H1 (cell line): ENCODE measurements around the gene CACNA1C. TPM values are rescaled to one million over a fixed set of nuclear protein-coding genes. Genes with fewer than 3 reads are reported as not detected.

Source experiments
- CTCF ChIA-PET: fragments of 300-600 bp; sonication (Branson Sonifier 250); formaldehyde crosslinking; loops from one replicate; lab custom pipeline; 2021; ENCODE audit not compliant: partially characterized antibody; lab: Charles Lee
- POLR2A ChIA-PET: fragments of 300-600 bp; sonication (Branson Sonifier 250); formaldehyde crosslinking; loops from one replicate; lab custom pipeline; 2021; ENCODE audit warnings: inconsistent platforms; ENCODE audit not compliant: partially characterized antibody; lab: Charles Lee
- DNase-seq, 2 experiments: peaks; one replicate each; pipeline versions ENCODE4 v3.0.0 to v3.0.0-alpha.2; 2010 to 2022; ENCODE audit warnings: low spot score in 2 of 2, low read depth in 1 of 2, mixed read lengths in 1 of 2
- FAIRE-seq: peaks from 2 replicates; lab custom pipeline; 2011; peaks lifted over from hg19 to GRCh38; lab: Jason Lieb, UNC
- H2AFZ ChIP-seq: 2 replicates; pipeline ENCODE4 v1.8.1; 2012; ENCODE audit warnings: low read length, inconsistent platforms
- H2AK5ac ChIP-seq: 2 replicates; pipeline ENCODE4 v1.6.1; 2013; ENCODE audit warnings: low read depth, low read length
- H2BK120ac ChIP-seq: replicated peaks from 2 replicates; pipeline ENCODE3; 2013; ENCODE audit warnings: low read depth, low read length, inconsistent platforms
- H2BK12ac ChIP-seq: 2 replicates; pipeline ENCODE4 v1.6.1; 2013; ENCODE audit warnings: low read depth, low read length
- H2BK15ac ChIP-seq: 2 replicates; pipeline ENCODE4 v1.6.1; 2013; ENCODE audit warnings: low read length
- H2BK20ac ChIP-seq: 2 replicates; pipeline ENCODE4 v1.6.1; 2013; ENCODE audit warnings: low read length
- H2BK5ac ChIP-seq: 2 replicates; pipeline ENCODE4 v1.6.1; 2013; ENCODE audit warnings: low read depth, low read length
- H3K14ac ChIP-seq: 2 replicates; pipeline ENCODE4 v1.6.1; 2013; ENCODE audit warnings: inconsistent platforms; ENCODE audit not compliant: insufficient read length
- H3K18ac ChIP-seq: 2 replicates; pipeline ENCODE4 v1.6.1; 2013; ENCODE audit warnings: low read length; ENCODE audit errors: extremely low read depth
- H3K23ac ChIP-seq: 2 replicates; pipeline ENCODE4 v1.6.1; 2013; ENCODE audit warnings: inconsistent platforms; ENCODE audit not compliant: insufficient read length
- H3K23me2 ChIP-seq: 2 replicates; pipeline ENCODE4 v1.6.1; 2013; ENCODE audit warnings: low read depth, low read length
- H3K27ac ChIP-seq: 2 replicates; pipeline ENCODE4 v1.6.1; 2011; ENCODE audit warnings: low read depth, low read length, inconsistent platforms
- H3K27me3 ChIP-seq, 4 experiments: replicated peaks in 1 of 4; 1 replicate in 1 of 4; 2 replicates in 3 of 4; pipeline versions ENCODE4 v1.6.1 to v1.8.1; 2011 to 2013; ENCODE audit warnings: low read length in 3 of 4, mild to moderate bottlenecking in 3 of 4, inconsistent platforms in 2 of 4, mixed read lengths in 2 of 4, moderate library complexity in 1 of 4; ENCODE audit not compliant: control insufficient read depth in 3 of 4, insufficient read depth in 3 of 4; ENCODE audit errors: extremely low read depth in 1 of 4
- H3K36me3 ChIP-seq, 4 experiments: 2 replicates each; pipeline versions ENCODE4 v1.6.1 to v1.8.1; 2011 to 2013; ENCODE audit warnings: mild to moderate bottlenecking in 4 of 4, low read length in 3 of 4, moderate library complexity in 2 of 4, control low read depth in 1 of 4, inconsistent platforms in 1 of 4; ENCODE audit not compliant: insufficient read depth in 4 of 4, control insufficient read depth in 2 of 4
- H3K4ac ChIP-seq: replicated peaks from 2 replicates; pipeline ENCODE3; 2013; ENCODE audit warnings: low read length, low read depth, mixed read lengths, inconsistent platforms; ENCODE audit not compliant: insufficient read length
- H3K4me1 ChIP-seq, 4 experiments: replicated peaks in 1 of 4; 1 replicate in 1 of 4; 2 replicates in 3 of 4; pipeline versions ENCODE4 v1.6.1 to v1.8.1; 2011 to 2013; ENCODE audit warnings: low read length in 3 of 4, inconsistent platforms in 2 of 4, mixed read lengths in 1 of 4; ENCODE audit not compliant: insufficient read depth in 4 of 4, control insufficient read depth in 3 of 4
- H3K4me2 ChIP-seq, 2 experiments: 2 replicates each; pipeline versions ENCODE4 v1.6.1 to v1.8.1; 2011 to 2013; ENCODE audit warnings: low read depth in 2 of 2, low read length in 2 of 2, control low read depth in 1 of 2, inconsistent platforms in 1 of 2, mild to moderate bottlenecking in 1 of 2; ENCODE audit not compliant: insufficient read depth in 1 of 2
- H3K4me3 ChIP-seq, 4 experiments: fragments of 200-600, 300-600 bp in 1 of 4; sonication (generic), shearing (Covaris generic), sonication (Bioruptor Twin) in 1 of 4; 2 replicates each; pipeline versions ENCODE4 v1.5.1 to v1.8.1; 2011 to 2016; ENCODE audit warnings: low read length in 4 of 4, low read depth in 3 of 4, control low read depth in 2 of 4, inconsistent platforms in 2 of 4, mild to moderate bottlenecking in 2 of 4, mixed read lengths in 1 of 4, moderate library complexity in 1 of 4; ENCODE audit not compliant: insufficient read depth in 2 of 4; ENCODE audit errors: extremely low read depth in 1 of 4
- H3K56ac ChIP-seq: replicated peaks from 2 replicates; pipeline ENCODE3; 2013; ENCODE audit warnings: low read depth, mild to moderate bottlenecking, mixed read lengths, low read length, inconsistent platforms; ENCODE audit not compliant: insufficient read length
- H3K79me1 ChIP-seq: 2 replicates; pipeline ENCODE4 v1.6.1; 2013; ENCODE audit warnings: low read depth, low read length, control low read depth
- H3K79me2 ChIP-seq, 2 experiments: 2 replicates each; pipeline versions ENCODE4 v1.6.1 to v1.8.1; 2012 to 2013; ENCODE audit warnings: low read length in 2 of 2, mild to moderate bottlenecking in 2 of 2, inconsistent platforms in 1 of 2; ENCODE audit not compliant: insufficient read depth in 2 of 2, control insufficient read depth in 1 of 2
- H3K9ac ChIP-seq, 4 experiments: replicated peaks in 1 of 4; 1 replicate in 1 of 4; 2 replicates in 3 of 4; pipeline versions ENCODE4 v1.6.1 to v1.8.1; 2011 to 2013; ENCODE audit warnings: low read depth in 3 of 4, low read length in 3 of 4, control low read depth in 2 of 4, mild to moderate bottlenecking in 2 of 4, moderate library complexity in 2 of 4, inconsistent platforms in 1 of 4; ENCODE audit errors: extremely low read depth in 1 of 4
- H3K9me3 ChIP-seq, 2 experiments: 2 replicates each; pipeline versions ENCODE4 v1.6.1 to v1.8.1; 2012 to 2013; ENCODE audit warnings: mild to moderate bottlenecking in 2 of 2, moderate library complexity in 2 of 2, control low read depth in 1 of 2, inconsistent platforms in 1 of 2, low read depth in 1 of 2, low read length in 1 of 2, mixed read lengths in 1 of 2; ENCODE audit not compliant: insufficient read depth in 2 of 2
- H4K20me1 ChIP-seq, 2 experiments: replicated peaks in 1 of 2; 2 replicates each; pipeline versions ENCODE3 to v1.8.1; 2011 to 2013; ENCODE audit warnings: inconsistent platforms in 2 of 2, low read length in 2 of 2, mild to moderate bottlenecking in 1 of 2; ENCODE audit not compliant: insufficient read depth in 2 of 2, control insufficient read depth in 1 of 2
- H4K5ac ChIP-seq: 2 replicates; pipeline ENCODE4 v1.6.1; 2013; ENCODE audit warnings: low read length, low read depth, mixed read lengths, inconsistent platforms; ENCODE audit not compliant: insufficient read length
- H4K8ac ChIP-seq: 2 replicates; pipeline ENCODE4 v1.8.0; 2013; ENCODE audit warnings: mild to moderate bottlenecking, moderate library complexity, low read length, inconsistent platforms; ENCODE audit not compliant: insufficient read depth; ENCODE audit errors: extremely low read depth
- H4K91ac ChIP-seq: replicated peaks from 2 replicates; pipeline ENCODE3; 2013; ENCODE audit warnings: low read length, mixed read lengths, inconsistent platforms; ENCODE audit not compliant: insufficient read length
- ASH2L ChIP-seq: fragments of 200-600, 300-600 bp; sonication (generic); IDR thresholded peaks from one replicate; pipeline ENCODE4 v1.7.1; 2017; ENCODE audit warnings: low read length
- BACH1 ChIP-seq: IDR thresholded peaks from 2 replicates; pipeline ENCODE4 v1.6.1; 2012; ENCODE audit warnings: low read length, improper control_type of control experiment
- CBX5 ChIP-seq: fragments of 300-800, 300-1000 bp; sonication (generic); IDR thresholded peaks from 2 replicates; pipeline ENCODE4 v1.7.1; 2016; ENCODE audit warnings: antibody characterized with exemption, low read length, low read depth
- CTBP2 ChIP-seq: IDR thresholded peaks from 2 replicates; pipeline ENCODE4 v1.7.0; 2011; ENCODE audit warnings: borderline replicate concordance, mild to moderate bottlenecking, moderate library complexity, mixed read lengths, low read length; ENCODE audit not compliant: insufficient read depth, insufficient read length
- FOSL1 ChIP-seq: IDR thresholded peaks from 2 replicates; pipeline ENCODE4 v1.6.1; 2011; ENCODE audit warnings: mild to moderate bottlenecking, low read depth, low read length, moderate library complexity; ENCODE audit not compliant: insufficient read depth
- KDM1A ChIP-seq: fragments of 200-600, 300-600 bp; sonication (generic); IDR thresholded peaks from 2 replicates; pipeline ENCODE4 v1.7.1; 2016; ENCODE audit warnings: mild to moderate bottlenecking, low read length, borderline replicate concordance
- KDM4A ChIP-seq: IDR thresholded peaks from one replicate; pipeline ENCODE4 v1.7.1; 2012; ENCODE audit warnings: low read depth, mild to moderate bottlenecking, moderate library complexity, low read length, inconsistent platforms; ENCODE audit not compliant: severe bottlenecking
- RBBP5 ChIP-seq: IDR thresholded peaks from 2 replicates; pipeline ENCODE4 v1.7.1; 2012; ENCODE audit warnings: low read depth, mild to moderate bottlenecking, inconsistent platforms, low read length, moderate library complexity, borderline replicate concordance
- RNF2 ChIP-seq: fragments of 200-900, 300-1000 bp; sonication (generic); IDR thresholded peaks from 2 replicates; pipeline ENCODE4 v1.7.1; 2016; ENCODE audit warnings: borderline replicate concordance, low read depth, mild to moderate bottlenecking, antibody characterized with exemption, low read length; ENCODE audit not compliant: poor library complexity, severe bottlenecking; ENCODE audit errors: missing control alignments
- RXRA ChIP-seq: IDR thresholded peaks from 2 replicates; pipeline ENCODE4 v1.6.1; 2011; ENCODE audit warnings: low read depth, mild to moderate bottlenecking, low read length, moderate library complexity; ENCODE audit not compliant: insufficient read depth
- SIX5 ChIP-seq: IDR thresholded peaks from 2 replicates; pipeline ENCODE4 v1.6.1; 2011; ENCODE audit warnings: mild to moderate bottlenecking, low read depth, low read length
- SP1 ChIP-seq: IDR thresholded peaks from 2 replicates; pipeline ENCODE4 v1.6.1; 2011; ENCODE audit warnings: low read depth, low read length
- SUZ12 ChIP-seq: fragments of 200-600 bp; sonication (generic); IDR thresholded peaks from 2 replicates; pipeline ENCODE4 v1.6.1; 2012; ENCODE audit warnings: mild to moderate bottlenecking, inconsistent platforms, low read length, moderate library complexity, mixed read lengths
- TAF7 ChIP-seq: optimal IDR thresholded peaks from 2 replicates; pipeline ENCODE3; 2011; ENCODE audit warnings: low read depth, mild to moderate bottlenecking, inconsistent platforms, low read length, moderate library complexity, borderline replicate concordance
- WGBS, 2 experiments: shearing (Covaris generic) in 1 of 2; methylation state at CpG; one replicate each; pipeline versions ENCODE4 v1.1.6 to v1.1.7; 2013 to 2015; ENCODE audit warnings: low lambda C conversion rate in 2 of 2, mixed read lengths in 2 of 2, inconsistent platforms in 1 of 2, low coverage in 1 of 2, missing lambda C conversion rate in 1 of 2; ENCODE audit not compliant: insufficient replicate concordance in 2 of 2, insufficient coverage in 1 of 2, insufficient read length in 1 of 2; ENCODE audit errors: extremely low coverage in 1 of 2, missing lambda C conversion rate in 1 of 2; 5-methylcytosine and 5-hydroxymethylcytosine counted together
- polyA plus RNA-seq, 7 experiments: library from polyadenylated mRNA; depleted of rRNA in 3 of 7; stranded (reverse) in 5 of 7; unstranded in 2 of 7; fragments of >200 nt in 5 of 7; fragments of 200-250 nt in 2 of 7; gene quantifications; 1 replicate in 5 of 7; 2 replicates in 1 of 7; 4 replicates in 1 of 7; pipeline versions ENCODE4 v1.2.1 to v1.2.3, GENCODE V29; 2011 to 2013; ENCODE audit warnings: missing spikeins in 2 of 7, mixed read lengths in 2 of 7
- total RNA-seq: library from RNA; stranded (reverse); fragmentation: NEBNext Ultra II Directional; extraction: Animal tissue kit (Norgen Biotek cat#: 25700); gene quantifications from 2 replicates; pipeline ENCODE4 v1.2.1, GENCODE V29; 2021

CACNA1C gene
- total and polyA plus RNA-seq, 2 of the 8 experiments (the other 6 are each of a cell fraction or from before 2014, with no cell fraction given) = 1.3 TPM

DNA sequence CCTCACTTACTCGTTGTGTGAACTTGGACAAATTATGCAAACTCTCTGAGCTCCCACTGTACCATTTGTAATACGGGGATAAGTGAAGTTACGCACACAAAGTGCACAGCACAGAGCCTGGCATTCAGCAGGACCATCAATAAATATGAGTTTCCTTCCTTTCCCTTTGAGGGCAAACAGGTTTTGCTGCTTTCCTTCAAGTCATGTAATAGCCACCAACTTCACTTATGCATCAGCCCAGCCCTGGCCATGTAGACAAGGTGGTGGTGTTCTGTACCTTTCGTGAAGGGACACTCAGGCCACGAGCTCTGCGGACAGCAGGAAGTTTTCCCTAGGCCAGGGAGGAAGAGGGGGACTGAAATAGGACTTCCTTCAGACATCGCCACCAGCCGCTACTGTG, 272.7 kb downstream of the CACNA1C start:
- H3K4ac ChIP-seq = no peak overlapping the region
- no peak overlapping the region for H3K4me3 ChIP-seq
- H3K4me1 ChIP-seq = 0 out of 7 replicates have a peak, but pooled peaks cover 0 to 2% (median 0%) of the 10 kb centered on the region in 4 experiments
- no peak overlapping the region for H2BK15ac ChIP-seq
- no peak for DNase-seq
- no peaks in the 10 kb centered on the region for H3K9me3 ChIP-seq
- no peak for FAIRE-seq
- H2BK5ac ChIP-seq = no peak overlapping the region
- H3K27me3 ChIP-seq = no peaks in the 10 kb centered on the region
- no peak overlapping the region for H2AK5ac ChIP-seq
- no peak overlapping the region for H3K23ac ChIP-seq
- no peak overlapping the region for H4K8ac ChIP-seq
- H3K56ac ChIP-seq = no peak overlapping the region
- H3K14ac ChIP-seq = no peak overlapping the region
- H2BK20ac ChIP-seq = no peak overlapping the region
- CTCF ChIA-PET = interaction anchor here (0.9 to 1.7 kb wide), 8 partner anchors 10 to 267 kb away, joined by 3 to 4 read pairs (median 4); no protein-coding TSS in a partner anchor
- H3K18ac ChIP-seq = no peak overlapping the region
- no peaks in the 10 kb centered on the region for H3K23me2 ChIP-seq
- H3K9ac ChIP-seq = no peak overlapping the region
- no peak overlapping the region for H2BK120ac ChIP-seq
- no peaks in the 10 kb centered on the region for H4K20me1 ChIP-seq
- no peak overlapping the region for H2BK12ac ChIP-seq
- TF ChIP-seq RBBP5 (no peak), CBX5 (no peak), RXRA (no peak), CTBP2 (no peak), SP1 (no peak), BACH1 (no peak), ASH2L (no peak), KDM4A (no peak), SUZ12 (no peak), FOSL1 (no peak), SIX5 (no peak), TAF7 (no peak), KDM1A (no peak), RNF2 (no peak)
- TF ChIP-seq, all 59 proteins: peak for 0
- Histone ChIP-seq H4K91ac (no peak overlapping the region), H3K79me2 (no peaks in the 10 kb centered on the region), H3K36me3 (no peaks in the 10 kb centered on the region), H4K5ac (no peak overlapping the region), H3K79me1 (no peaks in the 10 kb centered on the region; the same call in 1 of the 2 replicates), H3K27ac (no peak overlapping the region), H3K4me2 (no peak overlapping the region), H2AFZ (no peak overlapping the region)
- POLR2A ChIA-PET = no interaction called here
- 93% methylated on average over 8 of the region's 8 CpGs; no CpG with 5 or more reads in 1 of the 2 experiments for WGBS, 2 experiments
